B cell (primary cell): ENCODE results near the gene DHX57.
"Not testable (repeated sequence)": the region's sequence is repeated elsewhere in the genome, so short reads cannot be mapped to it uniquely, and the experiment has no call there.

Experiments
- EZH2 ChIP-seq: IDR thresholded peaks from 2 replicates; pipeline ENCODE4 v1.6.1; 2012; ENCODE audit warnings: borderline replicate concordance, low read depth, mild to moderate bottlenecking, moderate library complexity, low read length; ENCODE audit not compliant: insufficient read depth, poor library complexity, severe bottlenecking
- TF ChIP-seq, protein P1 (sequence below): fragments of 200-600 bp; IDR thresholded peaks from one replicate; pipeline ENCODE4 v1.8.0; 2022; ENCODE audit warnings: antibody characterized with exemption, mild to moderate bottlenecking

- TF ChIP-seq, protein P1, sequence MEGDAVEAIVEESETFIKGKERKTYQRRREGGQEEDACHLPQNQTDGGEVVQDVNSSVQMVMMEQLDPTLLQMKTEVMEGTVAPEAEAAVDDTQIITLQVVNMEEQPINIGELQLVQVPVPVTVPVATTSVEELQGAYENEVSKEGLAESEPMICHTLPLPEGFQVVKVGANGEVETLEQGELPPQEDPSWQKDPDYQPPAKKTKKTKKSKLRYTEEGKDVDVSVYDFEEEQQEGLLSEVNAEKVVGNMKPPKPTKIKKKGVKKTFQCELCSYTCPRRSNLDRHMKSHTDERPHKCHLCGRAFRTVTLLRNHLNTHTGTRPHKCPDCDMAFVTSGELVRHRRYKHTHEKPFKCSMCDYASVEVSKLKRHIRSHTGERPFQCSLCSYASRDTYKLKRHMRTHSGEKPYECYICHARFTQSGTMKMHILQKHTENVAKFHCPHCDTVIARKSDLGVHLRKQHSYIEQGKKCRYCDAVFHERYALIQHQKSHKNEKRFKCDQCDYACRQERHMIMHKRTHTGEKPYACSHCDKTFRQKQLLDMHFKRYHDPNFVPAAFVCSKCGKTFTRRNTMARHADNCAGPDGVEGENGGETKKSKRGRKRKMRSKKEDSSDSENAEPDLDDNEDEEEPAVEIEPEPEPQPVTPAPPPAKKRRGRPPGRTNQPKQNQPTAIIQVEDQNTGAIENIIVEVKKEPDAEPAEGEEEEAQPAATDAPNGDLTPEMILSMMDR = not testable (repeated sequence)
- not testable (repeated sequence) for TF ChIP-seq EZH2
Observed at GRCh38 chr2:38795016-38795415, 80.7 kb downstream of the DHX57 start.
